LNCAP (cell line): Measurements from ENCODE around the gene MACROD2.

Experiments used
- TF ChIP-seq, protein P1 (sequence below): fragments of 450-650 bp; IDR thresholded peaks from 2 replicates; pipeline ENCODE4 v1.5.1; 2017; ENCODE audit warnings: mild to moderate bottlenecking

MACROD2 gene

DNA sequence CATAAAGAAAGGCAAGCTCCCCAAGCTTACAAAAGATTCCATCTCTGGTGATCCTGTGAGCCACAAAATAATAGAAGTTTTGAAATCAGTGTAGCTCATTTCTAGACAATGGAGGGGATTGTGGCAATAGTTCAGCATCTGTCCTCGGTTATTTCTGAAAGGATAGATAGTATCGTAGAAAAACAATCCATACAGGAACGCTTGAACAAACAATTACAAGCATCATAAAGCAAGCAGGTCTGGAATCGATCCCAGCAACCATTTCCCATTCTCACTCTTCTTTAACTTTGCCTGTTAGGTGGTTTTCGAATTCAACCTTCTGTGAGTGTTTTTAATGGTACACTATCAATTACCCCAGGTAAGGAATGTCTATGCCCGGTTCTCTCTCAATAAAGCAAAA lies 1646.8 kb downstream of the MACROD2 start:
- TF ChIP-seq, protein P1, sequence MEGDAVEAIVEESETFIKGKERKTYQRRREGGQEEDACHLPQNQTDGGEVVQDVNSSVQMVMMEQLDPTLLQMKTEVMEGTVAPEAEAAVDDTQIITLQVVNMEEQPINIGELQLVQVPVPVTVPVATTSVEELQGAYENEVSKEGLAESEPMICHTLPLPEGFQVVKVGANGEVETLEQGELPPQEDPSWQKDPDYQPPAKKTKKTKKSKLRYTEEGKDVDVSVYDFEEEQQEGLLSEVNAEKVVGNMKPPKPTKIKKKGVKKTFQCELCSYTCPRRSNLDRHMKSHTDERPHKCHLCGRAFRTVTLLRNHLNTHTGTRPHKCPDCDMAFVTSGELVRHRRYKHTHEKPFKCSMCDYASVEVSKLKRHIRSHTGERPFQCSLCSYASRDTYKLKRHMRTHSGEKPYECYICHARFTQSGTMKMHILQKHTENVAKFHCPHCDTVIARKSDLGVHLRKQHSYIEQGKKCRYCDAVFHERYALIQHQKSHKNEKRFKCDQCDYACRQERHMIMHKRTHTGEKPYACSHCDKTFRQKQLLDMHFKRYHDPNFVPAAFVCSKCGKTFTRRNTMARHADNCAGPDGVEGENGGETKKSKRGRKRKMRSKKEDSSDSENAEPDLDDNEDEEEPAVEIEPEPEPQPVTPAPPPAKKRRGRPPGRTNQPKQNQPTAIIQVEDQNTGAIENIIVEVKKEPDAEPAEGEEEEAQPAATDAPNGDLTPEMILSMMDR: no peak

DNA sequence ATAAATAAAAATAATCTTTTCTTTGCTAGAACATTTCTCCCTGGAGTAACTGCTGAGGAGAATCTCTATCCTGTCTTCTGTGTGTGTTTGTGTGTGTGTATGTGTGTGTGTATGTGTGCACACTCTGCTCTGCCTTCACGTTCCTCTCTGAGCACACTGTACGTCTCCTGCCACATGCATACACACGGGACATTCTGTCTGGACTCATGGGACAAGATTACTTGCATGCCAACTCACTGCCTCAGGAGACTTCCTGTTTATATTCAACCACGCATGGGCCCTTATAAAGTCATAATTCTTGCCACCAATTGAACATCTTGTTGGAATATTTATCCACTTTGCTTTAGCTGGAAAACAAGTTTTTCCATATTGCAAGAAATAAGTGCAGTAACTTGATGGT lies 1647.4 kb downstream of the MACROD2 start:
- TF ChIP-seq, protein P1: no peak

DNA sequence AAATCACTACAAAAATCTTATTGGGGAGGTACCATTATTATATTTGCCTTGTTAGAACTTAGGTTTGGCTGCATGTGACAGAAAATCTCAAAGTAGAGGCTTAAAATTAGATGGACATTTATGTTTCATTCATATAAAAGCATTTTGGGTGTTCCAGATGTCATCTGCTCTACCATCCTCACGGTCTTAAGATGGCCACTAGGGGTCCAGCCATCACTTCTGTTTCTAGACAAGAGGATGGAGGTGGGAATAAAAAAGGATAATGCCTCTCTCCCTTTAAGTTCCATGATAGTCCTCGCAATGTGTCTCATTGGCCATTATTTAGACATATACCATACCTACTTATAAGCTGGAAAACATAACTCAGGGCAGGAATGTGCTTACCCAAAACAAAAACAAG lies 1648.4 kb downstream of the MACROD2 start:
- TF ChIP-seq, protein P1: peak; percentile 16; the same call in 1 of the 2 replicates

DNA sequence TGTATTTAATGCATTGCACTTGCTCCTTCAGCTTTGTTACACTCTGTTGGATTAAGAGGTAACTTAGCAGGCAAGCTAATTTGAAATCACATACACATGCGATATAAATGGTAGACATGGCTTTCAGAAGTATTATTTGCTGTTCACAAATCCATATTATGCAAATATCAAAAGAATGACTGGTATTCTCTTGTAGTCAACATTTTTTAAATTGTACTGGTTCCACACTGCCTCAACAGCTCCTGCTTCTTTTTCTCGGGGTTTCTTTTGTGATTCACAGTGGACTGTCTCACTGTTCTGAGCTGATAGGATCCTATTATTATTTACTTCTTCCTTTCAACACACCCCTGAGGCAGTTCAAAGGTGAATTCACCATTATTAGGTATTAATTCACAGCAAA lies 1650.5 kb downstream of the MACROD2 start:
- TF ChIP-seq, protein P1: no peak

DNA sequence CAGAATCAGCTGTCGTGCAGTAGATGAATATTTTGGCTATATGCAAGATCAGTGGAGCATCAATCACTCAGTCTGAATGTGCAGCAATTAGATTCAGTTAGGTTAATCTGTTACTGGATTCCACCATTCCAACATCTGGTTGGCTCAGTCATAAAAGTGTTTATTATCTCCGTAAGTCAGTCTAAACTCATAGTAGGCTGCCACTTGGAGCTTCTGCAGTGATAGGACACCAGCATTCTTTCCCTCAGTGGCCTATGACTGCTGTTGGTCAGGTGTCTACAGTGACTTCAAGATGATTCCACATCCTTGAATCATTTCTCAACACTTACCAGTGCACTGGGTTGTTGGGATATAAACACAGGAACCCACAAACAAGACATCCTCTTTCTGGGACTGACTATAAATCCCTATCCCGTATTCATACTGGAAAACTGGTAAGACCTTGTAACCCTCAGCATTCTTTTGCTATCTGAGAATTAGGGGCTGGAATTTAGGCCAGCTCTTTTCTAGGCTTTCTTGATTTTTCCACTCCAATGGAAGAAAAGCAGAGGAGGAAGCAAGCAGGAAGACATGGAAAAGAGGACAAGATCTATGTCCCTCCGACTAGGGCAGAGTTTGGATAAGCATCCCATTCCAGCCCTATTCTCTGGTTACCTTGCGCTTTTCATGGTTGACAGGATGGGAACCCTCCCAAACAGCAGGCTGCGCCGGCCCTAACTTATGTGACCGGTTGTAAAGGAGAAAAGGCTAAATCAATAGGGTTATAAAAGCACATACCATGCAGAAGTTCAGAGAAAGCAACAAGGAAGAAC lies 1658.3 kb downstream of the MACROD2 start:
- TF ChIP-seq, protein P1: no peak

DNA sequence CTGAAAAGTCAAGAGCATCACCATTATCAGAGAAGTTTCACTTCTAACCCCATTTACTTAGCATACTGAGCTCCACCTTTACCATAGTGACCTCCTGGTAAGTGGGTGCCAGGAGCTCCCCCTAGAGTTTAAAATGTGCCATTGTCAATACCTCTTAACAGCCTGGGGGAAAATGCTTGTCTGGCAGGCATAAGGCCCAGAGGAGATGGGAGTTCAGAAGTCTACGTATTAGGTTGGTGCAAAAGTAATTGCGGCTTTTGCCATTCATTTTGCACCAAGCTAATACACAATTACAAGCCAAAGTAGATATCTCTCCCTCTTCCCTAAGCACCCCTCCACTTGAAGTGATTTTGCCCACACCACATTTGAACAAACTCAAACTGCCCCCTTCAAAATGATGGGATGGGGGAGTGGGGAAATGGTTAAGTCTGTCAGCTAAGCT lies 1658.9 kb downstream of the MACROD2 start:
- TF ChIP-seq, protein P1: peak; percentile 79

DNA sequence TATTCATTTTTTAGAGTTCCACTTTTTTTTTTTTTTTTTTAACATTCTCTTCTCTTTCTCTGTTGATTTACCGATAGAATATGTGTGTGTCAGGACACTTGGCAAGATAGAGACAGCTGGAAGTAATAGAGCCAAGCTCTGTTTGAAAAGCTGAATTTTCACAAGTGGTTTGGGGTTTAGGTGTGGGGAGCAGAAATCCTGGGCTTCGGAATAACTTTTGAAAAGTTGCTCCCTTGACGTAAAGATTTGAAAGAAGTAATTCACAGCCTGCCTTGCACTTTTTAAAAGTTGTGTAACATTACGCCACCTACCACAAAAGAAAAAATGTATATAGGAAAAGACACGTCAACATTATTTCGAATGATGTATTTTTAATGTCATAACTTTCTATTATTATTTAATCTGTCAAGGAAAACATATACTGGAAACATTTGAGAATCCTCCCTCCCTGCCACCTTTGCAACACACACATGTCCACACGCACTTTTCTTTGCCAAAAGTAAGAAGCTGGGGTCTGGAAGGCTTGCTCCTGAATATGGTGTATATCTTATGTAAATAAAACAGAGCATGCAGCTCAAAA lies 1660.1 kb downstream of the MACROD2 start:
- TF ChIP-seq, protein P1: no peak
